C4-2B (cell line): ENCODE data around the gene GNAZ.

Experiments used
- H3K27ac ChIP-seq: fragments of 450-650 bp; 2 replicates; pipeline ENCODE4 v1.5.1; 2017
- ZFX ChIP-seq: fragments of 450-650 bp; IDR thresholded peaks from 2 replicates; pipeline ENCODE4 v1.6.1; 2017
- TF ChIP-seq, protein P1 (sequence below): fragments of 450-650 bp; conservative IDR thresholded peaks from 2 replicates; pipeline ENCODE4 v1.5.1; 2017; ENCODE audit warnings: mild to moderate bottlenecking

Gene GNAZ

GRCh38 chr22:23127788-23128187, 57.5 kb downstream of the GNAZ start:
- TF ChIP-seq ZFX = no peak
- TF ChIP-seq, protein P1, sequence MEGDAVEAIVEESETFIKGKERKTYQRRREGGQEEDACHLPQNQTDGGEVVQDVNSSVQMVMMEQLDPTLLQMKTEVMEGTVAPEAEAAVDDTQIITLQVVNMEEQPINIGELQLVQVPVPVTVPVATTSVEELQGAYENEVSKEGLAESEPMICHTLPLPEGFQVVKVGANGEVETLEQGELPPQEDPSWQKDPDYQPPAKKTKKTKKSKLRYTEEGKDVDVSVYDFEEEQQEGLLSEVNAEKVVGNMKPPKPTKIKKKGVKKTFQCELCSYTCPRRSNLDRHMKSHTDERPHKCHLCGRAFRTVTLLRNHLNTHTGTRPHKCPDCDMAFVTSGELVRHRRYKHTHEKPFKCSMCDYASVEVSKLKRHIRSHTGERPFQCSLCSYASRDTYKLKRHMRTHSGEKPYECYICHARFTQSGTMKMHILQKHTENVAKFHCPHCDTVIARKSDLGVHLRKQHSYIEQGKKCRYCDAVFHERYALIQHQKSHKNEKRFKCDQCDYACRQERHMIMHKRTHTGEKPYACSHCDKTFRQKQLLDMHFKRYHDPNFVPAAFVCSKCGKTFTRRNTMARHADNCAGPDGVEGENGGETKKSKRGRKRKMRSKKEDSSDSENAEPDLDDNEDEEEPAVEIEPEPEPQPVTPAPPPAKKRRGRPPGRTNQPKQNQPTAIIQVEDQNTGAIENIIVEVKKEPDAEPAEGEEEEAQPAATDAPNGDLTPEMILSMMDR = no peak

DNA sequence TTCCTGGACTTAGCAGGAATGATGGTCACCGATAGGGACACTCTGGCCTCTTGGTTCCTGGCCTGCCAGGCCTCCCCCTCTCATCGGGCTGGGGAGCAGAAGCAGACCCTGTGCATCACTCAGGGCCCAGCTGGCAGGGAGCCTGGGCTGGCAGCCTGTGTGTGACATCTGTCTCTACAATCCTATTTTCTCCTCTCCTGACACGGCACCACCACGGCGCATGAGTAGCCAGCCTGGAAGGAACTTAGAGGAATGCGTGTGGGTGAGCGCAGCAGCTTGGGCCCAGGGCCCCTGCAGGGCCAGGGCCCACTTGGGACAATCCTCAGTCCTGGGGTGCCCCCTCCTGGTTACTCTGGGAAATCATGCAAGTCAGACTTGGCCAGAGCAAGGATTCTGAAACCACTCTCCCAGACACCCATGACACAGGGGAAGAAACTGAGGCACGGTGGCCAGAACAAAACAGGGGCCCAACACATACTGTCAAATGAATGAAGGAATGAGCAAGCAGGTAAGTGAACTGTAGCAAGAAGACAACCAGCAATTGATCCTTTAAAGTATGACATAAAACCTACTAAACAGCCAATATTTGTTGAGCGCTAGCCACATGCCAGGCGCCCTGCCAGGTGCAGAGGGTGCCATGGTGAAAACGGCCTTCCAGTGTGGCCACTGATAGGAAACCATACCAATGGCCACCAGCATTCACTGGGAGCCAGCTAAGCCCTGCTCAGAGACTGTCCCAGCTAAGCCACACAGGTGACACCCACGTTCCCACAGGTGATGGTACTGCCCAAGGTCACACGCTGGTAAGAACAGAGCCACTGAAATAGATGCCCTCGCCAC, 58.2 kb downstream of the GNAZ start:
- H3K27ac ChIP-seq = no peak overlapping the region; the same call in 1 of the 2 replicates
- TF ChIP-seq ZFX = peak; percentile 13; the same call in 1 of the 2 replicates
- TF ChIP-seq, protein P1 = peak; percentile 89

More at GRCh38 chr22:23127788-23128187, 57.5 kb downstream of the GNAZ start:
- no peak overlapping the region; the same call in 1 of the 2 replicates for H3K27ac ChIP-seq

DNA sequence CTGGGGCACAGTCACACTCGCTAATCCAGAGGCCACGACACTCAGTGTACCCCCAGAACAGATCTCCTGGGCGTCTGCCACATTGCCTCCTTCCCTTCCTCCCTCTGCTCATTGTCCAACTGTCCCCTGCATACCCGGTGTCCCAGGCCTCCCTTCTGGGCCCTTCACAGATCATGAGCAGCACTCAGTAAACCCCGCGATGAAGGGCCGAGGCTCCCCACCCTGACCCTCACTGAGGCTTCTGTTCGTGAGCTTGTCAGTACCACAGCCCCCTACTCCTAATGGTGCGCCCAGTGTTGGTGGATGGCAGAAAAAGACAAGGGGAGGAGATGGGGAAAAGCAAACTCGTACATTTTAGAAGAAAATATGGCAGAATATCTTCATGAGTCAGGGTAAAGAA, 58.8 kb downstream of the GNAZ start:
- TF ChIP-seq ZFX = no peak
- TF ChIP-seq, protein P1 = no peak
- H3K27ac ChIP-seq = no peak overlapping the region

DNA sequence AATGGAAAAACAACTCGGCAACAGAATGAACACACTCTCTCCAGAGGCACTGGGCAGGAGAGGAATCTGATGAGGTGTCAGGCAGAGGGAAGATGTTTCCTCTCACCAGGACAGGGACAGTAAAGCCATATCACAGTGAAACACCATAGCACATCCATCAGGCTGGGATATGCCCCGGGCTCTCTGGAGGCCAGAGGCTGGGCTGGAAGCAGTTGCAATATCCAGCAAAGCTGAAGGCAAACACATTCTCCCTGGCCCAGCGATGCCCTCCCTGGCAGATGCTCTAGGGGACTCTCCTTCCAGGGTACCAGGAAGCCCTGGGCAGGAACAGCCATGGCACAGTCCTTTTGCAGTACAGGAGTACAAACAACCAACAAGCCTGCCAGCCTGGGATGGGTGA, 60.4 kb downstream of the GNAZ start:
- TF ChIP-seq ZFX = no peak
- TF ChIP-seq, protein P1 = no peak
- no peak overlapping the region for H3K27ac ChIP-seq

GRCh38 chr22:23131931-23132330, 61.6 kb downstream of the GNAZ start:
- TF ChIP-seq, protein P1 = no peak
- TF ChIP-seq ZFX = no peak
- H3K27ac ChIP-seq = no peak overlapping the region

DNA sequence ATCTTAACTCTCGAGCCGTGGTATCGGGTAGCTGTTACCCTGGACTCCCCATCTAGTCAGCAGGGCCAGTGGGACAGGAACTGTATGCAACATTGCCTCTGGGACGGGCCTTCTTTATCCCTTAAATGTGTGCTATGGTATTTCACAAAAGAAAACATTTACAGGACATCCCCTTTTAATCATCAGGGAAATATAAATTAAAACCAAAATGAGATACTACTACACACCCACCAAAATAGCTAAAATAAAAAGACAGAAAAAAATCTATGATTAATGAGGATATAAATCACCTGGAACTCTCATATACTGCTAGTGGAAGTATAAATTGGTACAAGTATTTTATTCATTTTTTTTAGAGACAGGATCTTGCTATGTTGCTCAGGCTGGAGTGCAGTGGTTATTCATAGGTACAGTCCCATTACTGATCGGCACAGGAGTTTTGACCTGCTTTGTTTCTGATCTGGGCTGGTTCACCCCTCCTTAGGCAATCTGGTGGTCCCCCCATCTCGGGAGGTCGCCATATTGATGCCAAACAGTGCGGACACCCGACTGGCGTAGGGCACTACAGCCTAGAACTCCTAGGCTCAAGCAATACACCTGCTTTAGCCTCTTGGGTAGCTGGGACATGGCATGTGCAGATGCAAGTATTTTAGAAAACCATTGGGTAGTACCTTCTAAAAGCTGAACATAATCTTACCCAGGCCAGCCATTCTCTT, 62.2 kb downstream of the GNAZ start:
- no peak overlapping the region for H3K27ac ChIP-seq

More for the DNA sequence above, 62.2 kb downstream of the GNAZ start:
- TF ChIP-seq, protein P1 = no peak
- TF ChIP-seq ZFX = no peak
